ENCODE measurements around the gene LAMP1. TPM values are rescaled to one million over a fixed set of nuclear protein-coding genes. Genes with fewer than 3 reads are reported as not detected.

LAMP1 gene
- polyA plus RNA-seq, 1 of the 3 experiments (the other 2 are of a cell fraction) = 261 TPM

GRCh38 chr13:113328851-113329250, 31.8 kb downstream of the LAMP1 start:
- no peak overlapping the region for H2AFZ ChIP-seq (ENCODE audit: low read depth)
- 54% methylated on average over 12 of the region's 12 CpGs for WGBS (ENCODE audit: low lambda C conversion rate)
- no peaks in the 10 kb centered on the region for H3K79me2 ChIP-seq (ENCODE audit: insufficient read depth)
- POLR2A ChIA-PET = no interaction called here
- TF ChIP-seq, protein P1, sequence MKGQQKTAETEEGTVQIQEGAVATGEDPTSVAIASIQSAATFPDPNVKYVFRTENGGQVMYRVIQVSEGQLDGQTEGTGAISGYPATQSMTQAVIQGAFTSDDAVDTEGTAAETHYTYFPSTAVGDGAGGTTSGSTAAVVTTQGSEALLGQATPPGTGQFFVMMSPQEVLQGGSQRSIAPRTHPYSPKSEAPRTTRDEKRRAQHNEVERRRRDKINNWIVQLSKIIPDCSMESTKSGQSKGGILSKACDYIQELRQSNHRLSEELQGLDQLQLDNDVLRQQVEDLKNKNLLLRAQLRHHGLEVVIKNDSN (IDR thresholded peaks at IDR 0.05; ENCODE audit: borderline replicate concordance, low read depth) = no peak
- TF ChIP-seq MAX (IDR thresholded peaks at IDR 0.05; ENCODE audit: low read depth) (no peak), CTCF (IDR thresholded peaks at IDR 0.05) (no peak), GATA2 (CRISPR knock-in tag; IDR thresholded peaks at IDR 0.05) (no peak), EP300 (IDR thresholded peaks at IDR 0.05; ENCODE audit: borderline replicate concordance in 1 of 2, low read depth in 1 of 2, low read length in 1 of 2) (no peak), TAF1 (IDR thresholded peaks at IDR 0.05; ENCODE audit: borderline replicate concordance, low read depth, low read length) (no peak), SMC3 (IDR thresholded peaks at IDR 0.05; ENCODE audit: low read depth, low read length) (no peak), POLR2AphosphoS5 (IDR thresholded peaks at IDR 0.05; ENCODE audit: low read depth, low read length) (no peak), SIN3A (IDR thresholded peaks at IDR 0.05; ENCODE audit: borderline replicate concordance, low read depth, low read length) (no peak), TCF12 (IDR thresholded peaks at IDR 0.05) (no peak), FOXJ3 (CRISPR knock-in tag; IDR thresholded peaks at IDR 0.05) (no peak), ZBTB33 (IDR thresholded peaks at IDR 0.05; ENCODE audit: borderline replicate concordance, low read depth) (no peak), JUND (IDR thresholded peaks at IDR 0.05) (no peak), YY1 (IDR thresholded peaks at IDR 0.05; ENCODE audit: low read depth) (no peak), RFX5 (IDR thresholded peaks at IDR 0.05; ENCODE audit: low read length) (no peak), MEF2A (IDR thresholded peaks at IDR 0.05; ENCODE audit: borderline replicate concordance, low read depth) (no peak), TEAD4 (IDR thresholded peaks at IDR 0.05; ENCODE audit: borderline replicate concordance, insufficient read depth) (no peak), RXRA (IDR thresholded peaks at IDR 0.05; ENCODE audit: borderline replicate concordance, low read depth) (no peak)
- TF ChIP-seq, protein P2, sequence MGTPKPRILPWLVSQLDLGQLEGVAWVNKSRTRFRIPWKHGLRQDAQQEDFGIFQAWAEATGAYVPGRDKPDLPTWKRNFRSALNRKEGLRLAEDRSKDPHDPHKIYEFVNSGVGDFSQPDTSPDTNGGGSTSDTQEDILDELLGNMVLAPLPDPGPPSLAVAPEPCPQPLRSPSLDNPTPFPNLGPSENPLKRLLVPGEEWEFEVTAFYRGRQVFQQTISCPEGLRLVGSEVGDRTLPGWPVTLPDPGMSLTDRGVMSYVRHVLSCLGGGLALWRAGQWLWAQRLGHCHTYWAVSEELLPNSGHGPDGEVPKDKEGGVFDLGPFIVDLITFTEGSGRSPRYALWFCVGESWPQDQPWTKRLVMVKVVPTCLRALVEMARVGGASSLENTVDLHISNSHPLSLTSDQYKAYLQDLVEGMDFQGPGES (IDR thresholded peaks at IDR 0.05; ENCODE audit: low read depth, low read length) = no peak
- TF ChIP-seq, protein P3, sequence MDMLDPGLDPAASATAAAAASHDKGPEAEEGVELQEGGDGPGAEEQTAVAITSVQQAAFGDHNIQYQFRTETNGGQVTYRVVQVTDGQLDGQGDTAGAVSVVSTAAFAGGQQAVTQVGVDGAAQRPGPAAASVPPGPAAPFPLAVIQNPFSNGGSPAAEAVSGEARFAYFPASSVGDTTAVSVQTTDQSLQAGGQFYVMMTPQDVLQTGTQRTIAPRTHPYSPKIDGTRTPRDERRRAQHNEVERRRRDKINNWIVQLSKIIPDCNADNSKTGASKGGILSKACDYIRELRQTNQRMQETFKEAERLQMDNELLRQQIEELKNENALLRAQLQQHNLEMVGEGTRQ (IDR thresholded peaks at IDR 0.05; ENCODE audit: borderline replicate concordance, low read depth, low read length) = no peak
- no peaks in the 10 kb centered on the region for H3K9me3 ChIP-seq
- no peak for DNase-seq
- H3K9me2 ChIP-seq = no peaks in the 10 kb centered on the region
- no peak overlapping the region for H3K4me3 ChIP-seq (ENCODE audit: low read depth in 2 of 2, low read length in 1 of 2)
- H3K9ac ChIP-seq = no peak overlapping the region
- no peaks in the 10 kb centered on the region for H4K20me1 ChIP-seq (ENCODE audit: insufficient read depth)
- no peak overlapping the region for H3K27ac ChIP-seq (ENCODE audit: low read depth in 2 of 2, low read length in 1 of 2)
- H3K4me1 ChIP-seq (ENCODE audit: control insufficient read depth in 1 of 2, insufficient read depth in 2 of 2, low read depth in 1 of 2, low read length in 1 of 2) = no peaks in the 10 kb centered on the region; a peak in 1 of 4 replicates
- H3K4me2 ChIP-seq = no peak overlapping the region
- peaks cover 2% of the 10 kb centered on the region for H3F3A ChIP-seq (replicated peaks; ENCODE audit: insufficient read depth)
- H3K36me3 ChIP-seq (replicated peaks in 1 of 2; ENCODE audit: control insufficient read depth in 1 of 2, insufficient read depth in 2 of 2, low read length in 1 of 2) = peaks cover 7 to 10% of the 10 kb centered on the region in 2 experiments
- H3K27me3 ChIP-seq (ENCODE audit: insufficient read depth) = no peaks in the 10 kb centered on the region
- CTCF ChIA-PET = interaction anchor here (1.4 to 1.8 kb wide), 2 partner anchors 19 to 123 kb away, joined by 3 to 4 read pairs; no protein-coding TSS in a partner anchor
